ENCODE measurements around the gene CCDC38. TPM values are rescaled to one million over a fixed set of nuclear protein-coding genes. Genes with fewer than 3 reads are reported as not detected.

Gene CCDC38
- polyA plus RNA-seq (2011; rRNA removed) (not detected in 2 replicates), polyA minus RNA-seq (2011; rRNA and poly(A)+ RNA removed) (0.05 and 0.10 TPM in 2 replicates)

DNA sequence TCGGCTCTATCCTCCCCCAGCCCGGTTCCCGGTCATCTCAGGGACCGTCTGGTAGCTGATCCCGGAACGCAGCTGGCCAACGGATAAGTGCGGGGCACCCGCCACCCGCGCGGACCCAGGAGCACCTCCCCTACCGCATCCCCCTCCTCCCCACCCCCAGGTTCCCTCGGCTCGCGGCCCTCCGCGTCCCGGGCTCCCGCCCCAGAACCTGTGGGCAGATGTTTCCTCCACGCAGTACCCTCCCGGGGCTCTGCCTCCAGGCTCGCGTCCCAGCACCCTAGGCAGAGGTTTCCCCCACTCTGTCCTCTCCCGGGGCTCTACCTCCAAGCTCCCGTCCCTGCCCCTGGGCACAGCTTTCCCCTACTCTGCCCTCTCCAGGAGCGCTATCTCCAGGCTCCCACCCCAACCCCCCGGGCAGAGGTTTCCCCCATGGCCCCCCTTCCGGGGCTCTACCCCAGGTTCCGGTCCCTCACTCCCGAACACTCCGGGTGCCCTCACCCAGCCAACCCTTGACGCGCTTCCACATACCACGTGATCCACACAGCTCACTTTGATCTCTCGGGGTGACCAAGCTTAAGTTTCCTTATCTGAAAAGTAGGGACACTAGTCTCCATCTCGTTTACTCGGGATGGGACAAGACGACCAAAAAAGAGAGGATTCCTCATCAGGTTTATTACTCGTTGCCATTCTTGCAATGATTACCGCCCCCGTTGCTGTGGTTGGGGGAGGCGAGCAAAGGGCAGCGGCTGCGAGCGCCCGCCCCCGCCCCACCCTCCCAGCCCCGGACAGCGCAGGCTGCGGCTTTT, at the start of gene CCDC38:
Gene CCDC38 (minus strand): TSS at position 91 of the 806 bp plus-strand sequence. CDS start 6,105 bp downstream, outside the sequence.
- ChIA-PET POLR2A (no interaction called here), CTCF (interaction anchor here (0.8 to 2.4 kb wide), 3 partner anchors 16 to 56 kb away, joined by 3 to 14 read pairs (median 4); no protein-coding TSS in a partner anchor)
- DNase-seq (ENCODE audit: low read depth), result no peak
- H3K27me3 ChIP-seq (ENCODE audit: control insufficient read depth, insufficient read depth, low read length), result no peaks in the 10 kb centered on the region
- H3K4me3 ChIP-seq (ENCODE audit: low read depth, low read length), result peak within 1 kb of the TSS; percentile 53
- H3K36me3 ChIP-seq (ENCODE audit: control insufficient read depth, insufficient read depth, low read length), result no peaks in the 10 kb centered on the region
- TF ChIP-seq, protein P1, sequence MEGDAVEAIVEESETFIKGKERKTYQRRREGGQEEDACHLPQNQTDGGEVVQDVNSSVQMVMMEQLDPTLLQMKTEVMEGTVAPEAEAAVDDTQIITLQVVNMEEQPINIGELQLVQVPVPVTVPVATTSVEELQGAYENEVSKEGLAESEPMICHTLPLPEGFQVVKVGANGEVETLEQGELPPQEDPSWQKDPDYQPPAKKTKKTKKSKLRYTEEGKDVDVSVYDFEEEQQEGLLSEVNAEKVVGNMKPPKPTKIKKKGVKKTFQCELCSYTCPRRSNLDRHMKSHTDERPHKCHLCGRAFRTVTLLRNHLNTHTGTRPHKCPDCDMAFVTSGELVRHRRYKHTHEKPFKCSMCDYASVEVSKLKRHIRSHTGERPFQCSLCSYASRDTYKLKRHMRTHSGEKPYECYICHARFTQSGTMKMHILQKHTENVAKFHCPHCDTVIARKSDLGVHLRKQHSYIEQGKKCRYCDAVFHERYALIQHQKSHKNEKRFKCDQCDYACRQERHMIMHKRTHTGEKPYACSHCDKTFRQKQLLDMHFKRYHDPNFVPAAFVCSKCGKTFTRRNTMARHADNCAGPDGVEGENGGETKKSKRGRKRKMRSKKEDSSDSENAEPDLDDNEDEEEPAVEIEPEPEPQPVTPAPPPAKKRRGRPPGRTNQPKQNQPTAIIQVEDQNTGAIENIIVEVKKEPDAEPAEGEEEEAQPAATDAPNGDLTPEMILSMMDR (IDR thresholded peaks at IDR 0.05; ENCODE audit: insufficient read depth, low read depth, low read length), result no peak

DNA sequence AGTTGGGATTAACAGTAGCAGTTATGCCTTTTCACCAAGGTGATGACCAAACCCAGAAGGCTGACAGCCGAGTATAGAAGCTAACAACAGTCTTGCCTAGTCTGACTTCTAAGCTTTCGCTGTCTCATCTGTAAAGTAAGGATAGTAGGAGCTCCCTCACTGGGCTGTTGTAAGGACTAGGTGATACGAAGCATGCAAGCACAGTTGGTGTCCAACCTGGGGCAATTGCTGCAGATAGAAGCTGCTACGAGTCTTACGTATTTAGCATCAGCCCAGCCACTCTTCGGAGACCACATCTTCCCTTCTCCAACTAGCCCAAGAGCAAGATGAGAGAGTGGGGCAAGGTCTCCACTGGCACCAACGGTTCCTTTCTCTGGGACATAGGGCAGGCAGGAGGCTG, 47.7 kb upstream of the CCDC38 start:
- DNase-seq (ENCODE audit: low read depth), result no peak
- Histone ChIP-seq H3K36me3 (ENCODE audit: control insufficient read depth, insufficient read depth, low read length) (no peaks in the 10 kb centered on the region), H3K4me3 (ENCODE audit: low read depth, low read length) (no peak overlapping the region), H3K27me3 (ENCODE audit: control insufficient read depth, insufficient read depth, low read length) (no peaks in the 10 kb centered on the region; the same call in 1 of the 2 replicates)
- CTCF ChIA-PET, result interaction anchor here (0.6 to 4.0 kb wide), 2 partner anchors 9 to 10 kb away, joined by 3 to 30 read pairs; no protein-coding TSS in a partner anchor
- POLR2A ChIA-PET, result no interaction called here
- TF ChIP-seq, protein P1 (IDR thresholded peaks at IDR 0.05; ENCODE audit: insufficient read depth, low read depth, low read length), result no peak

DNA sequence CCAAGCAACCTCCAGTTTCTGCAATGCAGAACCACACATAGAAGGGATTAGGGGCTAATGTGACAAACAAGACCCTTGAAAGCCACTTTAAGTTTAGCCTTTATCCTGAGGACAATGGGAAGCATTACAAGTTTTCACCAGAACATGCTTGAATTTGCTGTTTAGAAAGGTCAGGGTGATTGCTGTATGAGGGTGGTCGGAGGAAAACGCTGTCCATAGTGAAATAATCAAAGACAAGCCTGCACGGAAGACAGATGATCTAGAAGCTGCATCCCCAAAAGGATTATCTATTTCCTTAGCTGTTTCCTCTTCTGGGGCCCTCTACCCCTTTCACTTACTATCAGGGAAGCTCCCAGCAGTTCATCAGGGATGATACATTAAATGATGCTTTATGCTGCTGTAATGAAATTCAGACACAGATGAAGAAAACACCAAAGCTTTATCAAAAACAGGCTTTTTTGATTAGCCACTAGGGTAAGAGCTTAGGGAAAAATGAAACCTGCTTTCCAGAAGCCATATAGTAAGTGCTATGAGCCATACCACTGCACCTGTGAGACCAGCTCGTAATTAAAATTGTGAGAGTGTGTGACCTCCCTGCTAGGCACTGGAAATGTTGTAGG, 47.2 kb upstream of the CCDC38 start:
- Histone ChIP-seq H3K36me3 (ENCODE audit: control insufficient read depth, insufficient read depth, low read length) (no peaks in the 10 kb centered on the region), H3K4me3 (ENCODE audit: low read depth, low read length) (no peak overlapping the region), H3K27me3 (ENCODE audit: control insufficient read depth, insufficient read depth, low read length) (no peaks in the 10 kb centered on the region; the same call in 1 of the 2 replicates)
- DNase-seq (ENCODE audit: low read depth), result no peak
- ChIA-PET POLR2A (no interaction called here), CTCF (interaction anchor here (0.6 to 4.0 kb wide), 2 partner anchors 9 to 10 kb away, joined by 3 to 30 read pairs; no protein-coding TSS in a partner anchor)
- TF ChIP-seq, protein P1 (IDR thresholded peaks at IDR 0.05; ENCODE audit: insufficient read depth, low read depth, low read length), result no peak

DNA sequence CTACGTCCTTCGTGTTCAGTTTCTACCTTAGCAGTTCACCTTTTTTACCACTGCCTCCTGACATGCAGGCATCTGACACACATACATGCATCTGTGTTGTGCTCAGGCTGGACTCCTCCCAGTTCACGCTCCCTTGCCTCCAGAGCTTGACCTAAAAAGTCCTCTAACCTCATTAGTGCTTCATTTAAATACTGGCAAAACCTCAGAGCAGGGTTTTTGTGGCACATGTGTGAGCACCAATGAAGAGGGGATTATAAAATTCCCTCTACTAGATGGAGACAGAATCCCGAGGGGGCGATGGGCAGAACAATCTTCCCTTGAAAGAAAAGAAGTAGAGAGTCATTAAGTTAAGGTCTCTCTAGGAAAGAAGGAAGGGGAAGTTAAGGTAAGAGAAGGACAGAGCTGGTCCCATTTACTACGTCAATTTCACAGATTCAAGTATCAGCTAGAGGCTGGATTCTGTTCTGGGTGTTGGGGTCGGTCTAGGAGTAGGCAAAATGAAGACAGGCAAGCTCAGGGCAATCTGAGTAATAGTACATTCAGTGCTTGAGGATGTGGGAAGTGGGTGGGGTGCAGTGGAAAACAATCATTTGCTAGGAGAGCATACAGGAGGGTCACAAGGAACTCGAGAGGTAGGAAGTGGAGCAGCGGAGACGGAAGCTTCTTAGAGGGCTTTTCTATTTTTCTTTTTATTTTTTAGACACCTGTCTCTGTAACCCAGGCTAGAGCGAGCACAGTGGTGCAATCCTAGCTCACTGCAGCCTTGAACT, 46.3 kb upstream of the CCDC38 start:
- POLR2A ChIA-PET, result no interaction called here
- Histone ChIP-seq H3K4me3 (ENCODE audit: low read depth, low read length) (no peak overlapping the region), H3K36me3 (ENCODE audit: control insufficient read depth, insufficient read depth, low read length) (no peaks in the 10 kb centered on the region), H3K27me3 (ENCODE audit: control insufficient read depth, insufficient read depth, low read length) (no peaks in the 10 kb centered on the region; the same call in 1 of the 2 replicates)
- CTCF ChIA-PET, result interaction anchor here (4.0 kb wide), 1 partner anchor 11 kb away, joined by 30 read pairs; no protein-coding TSS in a partner anchor
- TF ChIP-seq, protein P1 (IDR thresholded peaks at IDR 0.05; ENCODE audit: insufficient read depth, low read depth, low read length), result no peak
- no peak for DNase-seq (ENCODE audit: low read depth)

All from BJ (cell line).